ENCODE data around the gene NDFIP2.

The NDFIP2 gene

DNA sequence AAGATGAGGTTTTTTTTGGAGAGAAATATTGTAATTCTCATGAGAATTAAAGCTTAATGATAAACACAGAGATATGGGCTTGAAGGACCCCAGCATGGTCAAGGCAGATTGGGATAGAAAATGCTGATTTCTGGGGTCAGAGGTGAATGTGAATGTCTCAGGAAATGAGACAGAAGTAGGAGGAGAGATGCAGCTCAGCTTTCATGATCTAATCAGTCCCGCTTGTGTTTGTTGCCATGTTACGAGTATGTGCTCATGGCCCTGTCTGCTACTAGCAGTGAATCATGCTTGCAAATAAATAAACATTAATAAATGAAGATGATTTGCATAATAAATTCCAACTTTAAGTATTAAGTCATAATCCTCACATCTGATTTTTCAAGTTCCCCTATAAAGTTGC is 23.0 kb upstream of the NDFIP2 start:
- Histone ChIP-seq H3K4me3 (ENCODE audit: low read depth, low read length) (no peak overlapping the region), H3K27me3 (ENCODE audit: insufficient read depth, low read length) (no peaks in the 10 kb centered on the region), H2AFZ (ENCODE audit: insufficient read depth, low read length, poor library complexity) (no peak overlapping the region), H3K36me3 (ENCODE audit: control insufficient read depth in 1 of 2, insufficient read depth in 2 of 2, low read length in 2 of 2) (no peaks in the 10 kb centered on the region), H3K4me1 (ENCODE audit: control insufficient read depth in 1 of 2, insufficient read depth in 2 of 2, low read length in 2 of 2) (peaks cover 8 to 16% of the 10 kb centered on the region in 2 experiments), H3K14ac (ENCODE audit: low read length) (no peak overlapping the region), H2BK5ac (ENCODE audit: low read depth, low read length, poor library complexity) (no peak overlapping the region), H4K8ac (ENCODE audit: low read depth, low read length) (no peak overlapping the region), H3K4me2 (ENCODE audit: low read length) (no peak overlapping the region), H2AK5ac (ENCODE audit: low read length) (no peak overlapping the region), H3K79me2 (ENCODE audit: control insufficient read depth, insufficient read depth, low read length, poor library complexity) (no peaks in the 10 kb centered on the region), H3K79me1 (ENCODE audit: low read length) (peaks cover 9% of the 10 kb centered on the region), H3K9me3 (ENCODE audit: insufficient read depth, low read depth, low read length) (no peaks in the 10 kb centered on the region), H3K4ac (ENCODE audit: low read depth, low read length) (no peak overlapping the region), H3K18ac (ENCODE audit: low read length) (no peak overlapping the region), H2BK120ac (ENCODE audit: insufficient read depth, low read length, poor library complexity) (no peak overlapping the region), H3K9ac (ENCODE audit: low read length) (no peak overlapping the region), H4K12ac (ENCODE audit: low read depth, low read length) (no peak overlapping the region), H3K23ac (ENCODE audit: low read length) (no peak overlapping the region), H3K27ac (ENCODE audit: low read depth, low read length) (no peak overlapping the region), H4K91ac (ENCODE audit: low read depth, low read length) (no peak overlapping the region), H2BK12ac (ENCODE audit: low read length) (no peak overlapping the region)
- no CpG with 5 or more reads among the region's 2 CpGs for WGBS (ENCODE audit: extremely low coverage, insufficient coverage, insufficient read length)
- peak; percentile 52 to 75 for DNase-seq

- Histone ChIP-seq H3K27me3 (ENCODE audit: insufficient read depth, low read length) (no peaks in the 10 kb centered on the region), H3K36me3 (ENCODE audit: control insufficient read depth in 1 of 2, insufficient read depth in 2 of 2, low read length in 2 of 2) (no peaks in the 10 kb centered on the region), H3K4me1 (ENCODE audit: control insufficient read depth in 1 of 2, insufficient read depth in 2 of 2, low read length in 2 of 2) (peaks cover 8 to 16% of the 10 kb centered on the region in 2 experiments), H2AFZ (ENCODE audit: insufficient read depth, low read length, poor library complexity) (no peak overlapping the region), H2BK120ac (ENCODE audit: insufficient read depth, low read length, poor library complexity) (peak overlapping the region; percentile 53), H3K14ac (ENCODE audit: low read length) (peak overlapping the region; percentile 8), H3K18ac (ENCODE audit: low read length) (no peak overlapping the region), H3K4ac (ENCODE audit: low read depth, low read length) (no peak overlapping the region), H2AK5ac (ENCODE audit: low read length) (no peak overlapping the region), H4K8ac (ENCODE audit: low read depth, low read length) (no peak overlapping the region), H2BK12ac (ENCODE audit: low read length) (peak overlapping the region; percentile 60), H3K4me2 (ENCODE audit: low read length) (no peak overlapping the region), H3K9me3 (ENCODE audit: insufficient read depth, low read depth, low read length) (no peaks in the 10 kb centered on the region), H3K79me2 (ENCODE audit: control insufficient read depth, insufficient read depth, low read length, poor library complexity) (no peaks in the 10 kb centered on the region), H4K12ac (ENCODE audit: low read depth, low read length) (no peak overlapping the region), H3K23ac (ENCODE audit: low read length) (no peak overlapping the region), H3K4me3 (ENCODE audit: low read depth, low read length) (no peak overlapping the region), H3K27ac (ENCODE audit: low read depth, low read length) (no peak overlapping the region), H4K91ac (ENCODE audit: low read depth, low read length) (no peak overlapping the region), H3K9ac (ENCODE audit: low read length) (no peak overlapping the region), H3K79me1 (ENCODE audit: low read length) (peaks cover 9% of the 10 kb centered on the region), H2BK5ac (ENCODE audit: low read depth, low read length, poor library complexity) (peak overlapping the region; percentile 44)
- WGBS (ENCODE audit: extremely low coverage, insufficient coverage, insufficient read length): no CpG with 5 or more reads among the region's 2 CpGs
- DNase-seq: peak in 1 of 2 donors; percentile 52
Observed at GRCh38 chr13:79458436-79458835, 22.5 kb upstream of the NDFIP2 start.

DNA sequence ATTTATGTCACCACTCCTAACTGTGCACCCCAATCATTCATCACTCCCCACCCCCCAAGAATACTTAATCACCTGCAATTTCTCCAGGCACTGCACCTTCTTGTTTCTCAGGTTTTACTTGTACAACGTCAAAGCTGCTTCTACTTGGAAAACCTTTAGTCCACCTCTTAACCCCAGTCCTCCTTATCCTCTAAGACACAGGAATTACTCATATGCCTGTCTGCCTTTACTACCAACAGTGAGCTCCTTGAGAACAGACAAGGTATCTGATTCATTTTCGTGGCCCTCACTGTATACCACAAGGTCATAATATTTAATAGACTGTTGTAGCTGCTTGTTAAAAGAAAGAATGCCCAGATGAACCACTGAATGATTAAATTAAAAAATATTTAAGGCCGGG is 21.0 kb upstream of the NDFIP2 start:
- DNase-seq: peak in 1 of 2 donors; percentile 30
- Histone ChIP-seq H4K91ac (ENCODE audit: low read depth, low read length) (no peak overlapping the region), H3K9me3 (ENCODE audit: insufficient read depth, low read depth, low read length) (no peaks in the 10 kb centered on the region), H4K12ac (ENCODE audit: low read depth, low read length) (no peak overlapping the region), H3K79me2 (ENCODE audit: control insufficient read depth, insufficient read depth, low read length, poor library complexity) (no peaks in the 10 kb centered on the region), H3K79me1 (ENCODE audit: low read length) (peaks cover 9% of the 10 kb centered on the region), H3K4ac (ENCODE audit: low read depth, low read length) (no peak overlapping the region), H3K27ac (ENCODE audit: low read depth, low read length) (no peak overlapping the region), H3K9ac (ENCODE audit: low read length) (no peak overlapping the region), H3K27me3 (ENCODE audit: insufficient read depth, low read length) (no peaks in the 10 kb centered on the region), H3K18ac (ENCODE audit: low read length) (no peak overlapping the region), H2AFZ (ENCODE audit: insufficient read depth, low read length, poor library complexity) (no peak overlapping the region), H2AK5ac (ENCODE audit: low read length) (no peak overlapping the region), H3K23ac (ENCODE audit: low read length) (no peak overlapping the region), H2BK120ac (ENCODE audit: insufficient read depth, low read length, poor library complexity) (no peak overlapping the region), H3K14ac (ENCODE audit: low read length) (no peak overlapping the region), H3K4me2 (ENCODE audit: low read length) (no peak overlapping the region), H3K4me3 (ENCODE audit: low read depth, low read length) (no peak overlapping the region), H2BK12ac (ENCODE audit: low read length) (no peak overlapping the region), H3K36me3 (ENCODE audit: control insufficient read depth in 1 of 2, insufficient read depth in 2 of 2, low read length in 2 of 2) (no peaks in the 10 kb centered on the region), H4K8ac (ENCODE audit: low read depth, low read length) (no peak overlapping the region), H2BK5ac (ENCODE audit: low read depth, low read length, poor library complexity) (no peak overlapping the region), H3K4me1 (ENCODE audit: control insufficient read depth in 1 of 2, insufficient read depth in 2 of 2, low read length in 2 of 2) (peaks cover 8 to 16% of the 10 kb centered on the region in 2 experiments)
- no CpG with 5 or more reads among the region's 3 CpGs for WGBS (ENCODE audit: extremely low coverage, insufficient coverage, insufficient read length)

DNA sequence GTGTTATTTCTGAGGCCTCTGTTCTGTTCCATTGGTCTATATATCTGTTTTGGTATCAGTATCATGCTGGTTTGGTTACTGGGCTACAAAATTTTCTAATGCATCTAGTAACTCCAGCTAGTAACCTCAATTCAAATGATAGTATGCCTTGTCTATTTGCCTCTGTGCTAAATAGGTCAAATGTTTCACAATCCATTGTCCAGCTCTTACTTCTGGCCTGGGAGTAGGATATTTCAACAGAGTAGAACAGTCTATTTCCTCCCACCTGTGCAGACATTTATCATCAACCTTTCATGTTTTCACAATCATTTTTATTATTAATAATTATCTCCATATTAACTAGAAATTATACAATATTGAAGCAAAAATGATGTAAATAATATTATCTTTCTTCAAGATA is 18.1 kb upstream of the NDFIP2 start:
- H3K9ac ChIP-seq (ENCODE audit: low read length): no peak overlapping the region
- no peak overlapping the region for H2BK12ac ChIP-seq (ENCODE audit: low read length)
- H3K27me3 ChIP-seq (ENCODE audit: insufficient read depth, low read length): no peaks in the 10 kb centered on the region
- peaks cover 6% of the 10 kb centered on the region for H3K79me1 ChIP-seq (ENCODE audit: low read length)
- H3K27ac ChIP-seq (ENCODE audit: low read depth, low read length): no peak overlapping the region
- H3K14ac ChIP-seq (ENCODE audit: low read length): no peak overlapping the region
- no peaks in the 10 kb centered on the region for H3K36me3 ChIP-seq (ENCODE audit: control insufficient read depth in 1 of 2, insufficient read depth in 2 of 2, low read length in 2 of 2)
- H3K4ac ChIP-seq (ENCODE audit: low read depth, low read length): no peak overlapping the region
- H3K79me2 ChIP-seq (ENCODE audit: control insufficient read depth, insufficient read depth, low read length, poor library complexity): no peaks in the 10 kb centered on the region
- peaks cover 4 to 11% of the 10 kb centered on the region in 2 experiments for H3K4me1 ChIP-seq (ENCODE audit: control insufficient read depth in 1 of 2, insufficient read depth in 2 of 2, low read length in 2 of 2)
- no peak overlapping the region for H3K4me2 ChIP-seq (ENCODE audit: low read length)
- no peak overlapping the region for H2AFZ ChIP-seq (ENCODE audit: insufficient read depth, low read length, poor library complexity)
- no peaks in the 10 kb centered on the region for H3K9me3 ChIP-seq (ENCODE audit: insufficient read depth, low read depth, low read length)
- no peak overlapping the region for H2BK120ac ChIP-seq (ENCODE audit: insufficient read depth, low read length, poor library complexity)
- DNase-seq: no peak
- no peak overlapping the region for H2AK5ac ChIP-seq (ENCODE audit: low read length)
- no peak overlapping the region for H2BK5ac ChIP-seq (ENCODE audit: low read depth, low read length, poor library complexity)
- no peak overlapping the region for H4K91ac ChIP-seq (ENCODE audit: low read depth, low read length)
- H4K8ac ChIP-seq (ENCODE audit: low read depth, low read length): no peak overlapping the region
- H3K4me3 ChIP-seq (ENCODE audit: low read depth, low read length): no peak overlapping the region
- no peak overlapping the region for H4K12ac ChIP-seq (ENCODE audit: low read depth, low read length)
- H3K23ac ChIP-seq (ENCODE audit: low read length): no peak overlapping the region
- no peak overlapping the region for H3K18ac ChIP-seq (ENCODE audit: low read length)
